Activated naive CD8-positive, alpha-beta T cell treated with anti-CD3 and anti-CD28 coated beads, Interleukin-2, amount 50 U/mL, for 16 hours (primary cell): ENCODE results near the gene PPP1R37.

Experiments
- DNase-seq: peaks from one replicate; pipeline ENCODE4 v3.0.0-alpha.2; 2020; ENCODE audit warnings: low read depth, low spot score

Gene PPP1R37, protein sequence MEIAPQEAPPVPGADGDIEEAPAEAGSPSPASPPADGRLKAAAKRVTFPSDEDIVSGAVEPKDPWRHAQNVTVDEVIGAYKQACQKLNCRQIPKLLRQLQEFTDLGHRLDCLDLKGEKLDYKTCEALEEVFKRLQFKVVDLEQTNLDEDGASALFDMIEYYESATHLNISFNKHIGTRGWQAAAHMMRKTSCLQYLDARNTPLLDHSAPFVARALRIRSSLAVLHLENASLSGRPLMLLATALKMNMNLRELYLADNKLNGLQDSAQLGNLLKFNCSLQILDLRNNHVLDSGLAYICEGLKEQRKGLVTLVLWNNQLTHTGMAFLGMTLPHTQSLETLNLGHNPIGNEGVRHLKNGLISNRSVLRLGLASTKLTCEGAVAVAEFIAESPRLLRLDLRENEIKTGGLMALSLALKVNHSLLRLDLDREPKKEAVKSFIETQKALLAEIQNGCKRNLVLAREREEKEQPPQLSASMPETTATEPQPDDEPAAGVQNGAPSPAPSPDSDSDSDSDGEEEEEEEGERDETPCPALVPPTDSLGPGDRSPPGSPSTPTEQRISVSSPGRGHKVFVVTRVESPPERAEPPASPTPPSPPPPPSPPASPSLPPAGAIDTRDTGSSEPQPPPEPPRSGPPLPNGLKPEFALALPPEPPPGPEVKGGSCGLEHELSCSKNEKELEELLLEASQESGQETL

DNA sequence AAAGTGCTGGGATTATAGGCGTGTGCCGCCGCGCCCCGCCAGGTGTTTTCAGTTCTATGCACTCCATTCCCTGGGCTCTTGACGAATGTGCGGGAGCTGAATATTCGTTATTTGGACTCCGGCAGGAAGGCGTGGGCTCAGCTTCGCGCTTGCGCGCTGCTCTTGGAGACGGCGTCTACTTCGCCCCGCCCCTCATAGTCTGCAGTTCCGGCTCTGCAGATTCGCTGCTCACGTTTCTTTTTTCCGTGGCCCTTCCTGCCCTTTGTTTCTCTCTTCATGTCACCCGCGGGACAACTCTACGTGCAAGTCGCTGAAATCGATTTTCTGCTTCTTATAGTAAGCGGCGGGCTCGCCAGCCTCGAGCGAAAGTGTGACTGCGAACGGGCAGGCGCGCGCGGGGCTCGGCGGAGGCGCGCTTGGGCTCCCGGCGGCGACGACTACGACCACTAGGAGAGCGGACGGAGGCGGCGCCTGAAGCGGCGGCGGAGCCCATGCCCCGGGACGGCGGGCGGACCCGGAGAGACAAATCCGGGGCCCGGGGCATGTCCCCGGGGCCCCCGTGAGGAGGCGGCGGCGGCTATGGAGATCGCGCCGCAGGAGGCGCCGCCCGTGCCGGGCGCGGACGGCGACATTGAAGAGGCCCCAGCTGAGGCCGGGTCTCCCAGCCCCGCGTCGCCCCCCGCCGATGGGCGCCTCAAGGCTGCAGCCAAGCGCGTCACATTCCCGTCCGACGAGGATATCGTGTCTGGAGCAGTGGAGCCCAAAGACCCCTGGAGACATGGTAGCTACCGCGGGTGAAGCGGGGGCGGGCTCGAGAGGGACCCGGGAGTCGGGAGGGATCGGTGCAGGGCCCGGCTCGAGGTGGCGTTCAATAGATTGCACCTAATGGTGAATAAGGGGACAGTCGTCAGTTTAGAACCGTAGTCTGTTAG, at the start of gene PPP1R37:
PPP1R37 (plus strand) TSS at position 433 of the 932 bp plus-strand sequence; CDS start at position 580, 147 bp downstream.
- peak; percentile 82 for DNase-seq

- DNase-seq = no peak
These were observed 47.2 kb upstream of the PPP1R37 start for GRCh38 chr19:45045671-45046353.

DNA sequence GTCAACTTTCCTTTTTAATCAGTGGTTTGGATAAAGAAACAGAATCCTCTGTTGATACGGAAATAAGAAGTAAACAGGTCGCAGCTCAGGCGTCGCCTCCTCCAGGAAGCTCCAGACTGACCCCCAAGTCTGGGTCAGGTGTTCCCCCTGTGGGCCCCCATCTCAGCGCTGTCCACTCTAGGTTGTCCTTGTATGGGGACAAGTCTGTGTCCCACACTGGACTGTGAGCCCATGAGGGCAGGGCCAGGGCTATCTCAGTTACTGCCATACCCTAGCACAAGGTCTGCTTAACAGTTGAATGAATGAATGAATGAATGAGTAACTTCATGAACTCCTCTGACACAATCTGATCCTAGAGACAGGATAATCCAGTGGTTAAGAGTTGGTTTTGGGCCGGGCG, 46.6 kb upstream of the PPP1R37 start:
- no peak for DNase-seq

- DNase-seq = no peak
These were observed 45.7 kb upstream of the PPP1R37 start for GRCh38 chr19:45047188-45047797.

- DNase-seq = no peak
These were observed 43.8 kb upstream of the PPP1R37 start for GRCh38 chr19:45049073-45049736.

DNA sequence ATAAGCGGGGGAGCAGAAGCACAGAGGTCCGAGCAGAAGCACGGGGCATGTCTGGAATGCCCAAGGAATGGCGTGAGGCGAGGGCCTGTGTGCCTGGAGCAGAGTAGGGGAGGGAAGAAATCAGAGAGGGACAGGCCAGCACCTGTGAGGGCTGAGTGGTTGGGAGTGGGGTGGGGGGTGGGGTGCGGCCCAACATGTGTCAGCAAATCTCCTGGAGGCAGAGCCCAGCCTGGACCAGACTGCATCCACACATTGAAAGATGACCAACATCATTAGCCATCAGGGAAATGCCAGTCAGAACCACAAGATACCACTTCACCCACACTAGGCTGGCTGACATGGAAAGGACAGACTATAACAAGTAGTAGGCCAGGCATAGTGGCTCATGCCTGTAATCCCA, 42.9 kb upstream of the PPP1R37 start:
- DNase-seq = no peak

GRCh38 chr19:45051929-45052579, 40.9 kb upstream of the PPP1R37 start:
- DNase-seq = no peak

GRCh38 chr19:45056831-45057230, 36.1 kb upstream of the PPP1R37 start:
- no peak for DNase-seq

GRCh38 chr19:45057444-45057843, 35.5 kb upstream of the PPP1R37 start:
- DNase-seq = no peak

DNA sequence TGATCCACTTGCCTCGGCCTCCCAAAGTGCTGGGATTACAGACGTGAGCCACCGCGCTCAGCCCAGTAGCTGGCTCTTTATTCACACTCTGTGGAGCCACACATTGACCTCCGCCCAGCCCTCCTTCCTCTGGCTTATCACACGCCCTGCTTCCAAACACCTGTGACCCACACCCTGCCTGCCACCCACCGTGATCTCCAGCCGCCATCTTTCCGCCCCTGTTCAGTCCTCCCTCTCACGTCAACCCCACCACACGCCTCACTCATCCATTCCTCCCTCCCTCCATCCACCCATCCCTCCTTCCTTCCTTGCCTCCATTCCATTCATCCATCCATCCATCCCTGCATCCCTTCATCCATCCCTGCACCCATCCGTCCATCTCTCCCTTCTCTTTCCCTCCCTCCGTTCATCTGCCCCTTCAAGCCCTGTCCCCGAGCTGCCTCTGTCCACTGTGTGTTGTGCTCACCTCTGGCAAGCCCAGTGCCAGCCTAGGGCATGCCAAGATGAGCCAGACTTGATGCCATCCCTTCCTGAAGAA, 34.3 kb upstream of the PPP1R37 start:
- no peak for DNase-seq

GRCh38 chr19:45059258-45059965, 33.6 kb upstream of the PPP1R37 start:
- peak; percentile 64 for DNase-seq

- no peak for DNase-seq
These were observed 31.0 kb upstream of the PPP1R37 start for GRCh38 chr19:45061965-45062364.

GRCh38 chr19:45063851-45064801, 28.9 kb upstream of the PPP1R37 start:
- no peak for DNase-seq

- DNase-seq = no peak
These were observed 25.9 kb upstream of the PPP1R37 start for GRCh38 chr19:45066921-45067661.

- DNase-seq = no peak
These were observed 24.9 kb upstream of the PPP1R37 start for GRCh38 chr19:45068041-45068440.

DNA sequence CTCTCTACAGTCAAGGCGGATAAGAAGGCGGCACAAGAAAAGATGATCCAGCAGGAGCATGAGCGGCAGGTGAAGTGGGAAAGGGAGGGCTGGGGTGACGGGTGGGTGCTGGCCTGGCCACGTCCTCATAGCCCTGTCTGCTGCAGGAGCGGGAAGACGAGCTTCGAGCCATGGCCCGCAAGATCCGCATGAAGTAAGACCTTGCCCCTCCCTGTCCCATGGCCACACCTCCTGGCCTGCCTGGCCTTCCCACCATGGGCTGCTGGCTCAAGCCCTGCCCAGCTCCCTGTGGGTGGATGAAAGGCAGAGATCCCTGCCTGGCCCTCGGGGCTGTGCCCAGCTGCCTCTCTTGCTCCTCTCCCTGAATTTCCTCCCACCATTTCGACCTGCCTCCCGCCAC, 23.9 kb upstream of the PPP1R37 start:
- no peak for DNase-seq

DNA sequence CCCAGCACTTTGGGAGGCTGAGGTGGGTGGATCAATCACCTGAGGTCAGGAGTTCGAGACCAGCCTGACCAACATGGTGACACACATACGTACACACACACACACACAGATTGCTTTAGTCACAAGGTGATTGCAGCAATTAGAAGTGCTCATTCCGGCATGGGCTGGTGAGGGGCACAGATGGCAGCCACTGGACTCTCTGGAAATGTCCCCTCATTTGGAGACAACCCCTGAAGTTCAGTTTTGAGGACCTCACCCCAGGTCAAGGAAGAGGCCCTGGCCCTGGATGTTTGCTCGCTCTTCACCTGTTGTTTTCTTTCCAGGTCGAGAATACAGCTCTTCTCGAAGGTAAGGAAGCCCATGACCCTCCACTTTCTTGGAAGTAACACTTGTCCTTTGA, 22.8 kb upstream of the PPP1R37 start:
- no peak for DNase-seq
